ENCODE results near the gene ADGRD1. TPM values are rescaled to one million over a fixed set of nuclear protein-coding genes. Genes with fewer than 3 reads are reported as not detected.
A peak's percentile ranks its signal among the peaks of the same experiment; 100 is the strongest.
"Not testable (repeated sequence)": the region's sequence is repeated elsewhere in the genome, so short reads cannot be mapped to it uniquely, and the experiment has no call there.

The ADGRD1 gene
- total RNA-seq, 1 experiment from 2014 or later: 0.89 TPM

DNA sequence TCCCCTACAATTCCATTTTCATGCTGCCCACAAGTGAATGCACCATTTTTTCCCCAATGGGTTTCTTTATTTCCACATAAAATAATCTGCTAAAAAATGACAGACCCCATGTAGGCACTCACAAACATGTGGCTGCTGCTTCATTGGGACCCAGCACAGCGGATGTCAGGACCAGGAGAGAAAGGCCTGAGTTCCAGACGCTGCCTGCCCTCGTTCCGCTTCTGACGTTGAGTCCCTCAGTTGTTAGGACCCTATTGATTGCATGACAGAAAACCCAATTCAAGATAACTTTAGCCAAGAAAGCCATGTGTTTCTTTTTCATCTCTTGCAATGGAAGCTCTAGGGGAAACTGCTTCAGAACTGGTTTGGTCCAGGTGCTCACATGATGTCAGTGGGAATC lies 34.6 kb downstream of the ADGRD1 start:
- Histone ChIP-seq H3K36me3 (no peaks in the 10 kb centered on the region), H3K4me3 (no peak overlapping the region), H3K27me3 (no peaks in the 10 kb centered on the region), H3K9me3 (no peaks in the 10 kb centered on the region)
- no peak for DNase-seq

- Histone ChIP-seq H3K4me3 (no peak overlapping the region), H3K36me3 (no peaks in the 10 kb centered on the region), H3K9me3 (no peaks in the 10 kb centered on the region), H3K27me3 (no peaks in the 10 kb centered on the region)
- DNase-seq: no peak
These were observed 35.0 kb downstream of the ADGRD1 start for GRCh38 chr12:130988751-130989150.

- no peaks in the 10 kb centered on the region for H3K36me3 ChIP-seq
These were observed 35.7 kb downstream of the ADGRD1 start for GRCh38 chr12:130989391-130989790.

GRCh38 chr12:130990034-130990433 lies 36.3 kb downstream of the ADGRD1 start:
- no peak overlapping the region for H3K4me3 ChIP-seq
- no peaks in the 10 kb centered on the region for H3K9me3 ChIP-seq
- no peaks in the 10 kb centered on the region for H3K36me3 ChIP-seq
- DNase-seq: no peak
- H3K27me3 ChIP-seq: no peaks in the 10 kb centered on the region

More at GRCh38 chr12:130989391-130989790, 35.7 kb downstream of the ADGRD1 start:
- no peaks in the 10 kb centered on the region for H3K9me3 ChIP-seq
- DNase-seq: no peak
- H3K4me3 ChIP-seq: no peak overlapping the region
- no peaks in the 10 kb centered on the region for H3K27me3 ChIP-seq

DNA sequence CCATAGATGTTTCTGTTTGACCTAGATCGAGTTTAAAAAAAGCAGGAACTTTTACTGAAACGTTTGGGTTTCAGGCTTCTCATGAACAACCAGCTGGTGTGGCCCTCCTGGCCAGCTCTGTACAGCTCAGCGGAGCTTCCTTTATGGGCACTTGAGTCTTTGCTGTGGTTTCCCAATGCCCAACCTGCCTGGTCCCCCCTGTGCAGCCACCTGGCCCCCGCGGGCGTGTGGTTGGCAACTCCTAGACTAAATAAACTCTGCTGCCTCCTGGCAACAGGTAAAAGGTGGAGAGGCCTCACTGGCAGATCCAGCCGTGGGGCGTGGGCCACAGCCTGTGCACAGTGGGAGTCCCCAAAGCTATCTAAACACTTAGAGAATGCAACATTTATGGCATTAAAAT lies 38.7 kb downstream of the ADGRD1 start:
- Histone ChIP-seq H3K27me3 (no peaks in the 10 kb centered on the region), H3K9me3 (no peaks in the 10 kb centered on the region), H3K4me3 (no peak overlapping the region), H3K36me3 (no peaks in the 10 kb centered on the region)
- no peak for DNase-seq

- H3K9me3 ChIP-seq: no peaks in the 10 kb centered on the region
These were observed 39.4 kb downstream of the ADGRD1 start for GRCh38 chr12:130992979-130993538.

DNA sequence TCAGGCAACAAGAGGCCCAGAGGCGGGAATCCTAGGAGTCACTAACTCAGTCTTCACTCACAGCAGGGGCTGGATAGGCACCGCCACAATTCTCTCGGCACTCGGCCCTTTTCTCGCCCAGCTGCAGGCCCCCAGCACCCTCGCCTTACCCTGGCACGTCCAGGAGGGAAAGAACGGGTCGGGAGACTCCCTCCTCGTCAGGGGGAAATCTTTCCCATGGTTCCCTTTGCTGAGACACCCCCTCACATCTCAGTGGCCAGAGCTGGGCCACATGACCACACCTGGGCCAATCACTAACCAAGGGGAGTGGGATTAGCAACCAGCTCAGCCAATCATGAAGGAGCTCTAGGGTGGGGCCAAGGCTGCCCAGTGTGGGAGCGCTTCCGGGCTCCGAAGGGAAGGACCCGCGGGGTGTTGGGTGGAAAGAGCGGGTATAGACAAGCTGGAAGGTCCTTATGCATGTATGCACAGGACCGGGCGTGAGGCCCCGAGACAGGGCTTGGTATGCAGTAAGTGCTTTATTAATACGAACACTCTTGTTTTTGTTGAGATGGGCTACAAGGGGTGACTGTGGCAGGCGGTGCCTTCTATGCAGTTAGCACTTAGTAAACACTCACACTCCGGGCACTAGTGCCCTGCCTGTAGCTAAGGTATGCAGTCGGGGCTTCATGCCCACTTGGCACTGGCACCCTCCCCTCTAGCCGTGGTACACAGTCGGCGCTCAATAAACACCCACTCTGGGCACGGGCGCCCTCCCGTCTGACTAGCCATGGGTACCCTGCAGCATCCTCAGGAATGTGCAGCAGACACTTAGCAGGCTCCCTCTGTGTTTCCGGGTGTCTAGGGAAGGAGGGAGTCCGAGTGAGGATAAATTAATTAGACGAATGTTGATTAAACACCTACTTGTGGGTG lies 40.3 kb downstream of the ADGRD1 start:
- DNase-seq: no peak
- Histone ChIP-seq H3K36me3 (no peaks in the 10 kb centered on the region), H3K4me3 (no peak overlapping the region), H3K27me3 (no peaks in the 10 kb centered on the region), H3K9me3 (no peaks in the 10 kb centered on the region)

More at GRCh38 chr12:130992979-130993538, 39.4 kb downstream of the ADGRD1 start:
- no peak for DNase-seq
- Histone ChIP-seq H3K27me3 (no peaks in the 10 kb centered on the region), H3K36me3 (no peaks in the 10 kb centered on the region), H3K4me3 (no peak overlapping the region)

GRCh38 chr12:130994821-130995375 lies 41.2 kb downstream of the ADGRD1 start:
- Histone ChIP-seq H3K36me3 (no peaks in the 10 kb centered on the region), H3K27me3 (no peaks in the 10 kb centered on the region), H3K9me3 (no peaks in the 10 kb centered on the region), H3K4me3 (no peak overlapping the region)
- no peak for DNase-seq

DNA sequence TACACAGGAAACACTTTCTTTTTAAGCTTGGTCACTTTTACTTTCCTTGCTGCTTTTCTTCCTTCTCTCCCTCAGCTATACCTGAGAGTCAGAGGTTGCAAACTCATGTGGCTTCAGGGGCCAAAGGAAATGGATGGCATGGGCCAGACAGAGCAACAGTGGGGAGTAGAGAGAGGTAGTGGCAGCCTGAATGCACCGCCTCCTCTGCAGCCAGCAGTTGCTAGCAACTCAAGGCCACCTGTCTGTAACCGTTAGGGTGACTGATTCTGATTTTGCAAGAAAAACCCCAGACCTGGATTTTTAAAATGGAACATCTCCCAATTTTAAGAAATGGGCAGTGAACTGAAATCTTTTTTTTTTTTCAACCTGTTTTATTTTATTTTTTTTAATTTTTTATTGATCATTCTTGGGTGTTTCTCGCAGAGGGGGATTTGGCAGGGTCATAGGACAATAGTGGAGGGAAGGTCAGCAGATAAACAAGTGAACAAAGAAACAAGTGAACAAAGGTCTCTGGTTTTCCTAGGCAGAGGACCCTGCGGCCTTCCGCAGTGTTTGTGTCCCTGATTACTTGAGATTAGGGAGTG lies 41.8 kb downstream of the ADGRD1 start:
- H3K4me3 ChIP-seq, DNase-seq, H3K27me3 ChIP-seq, H3K36me3 ChIP-seq, H3K9me3 ChIP-seq: not testable (repeated sequence)

GRCh38 chr12:130998136-130998535 lies 44.4 kb downstream of the ADGRD1 start:
- DNase-seq: no peak
- H3K9me3 ChIP-seq: no peaks in the 10 kb centered on the region
- H3K36me3 ChIP-seq: no peaks in the 10 kb centered on the region
- H3K27me3 ChIP-seq: no peaks in the 10 kb centered on the region
- H3K4me3 ChIP-seq: no peak overlapping the region

- Histone ChIP-seq H3K27me3 (no peaks in the 10 kb centered on the region), H3K4me3 (no peak overlapping the region), H3K36me3 (no peaks in the 10 kb centered on the region), H3K9me3 (no peaks in the 10 kb centered on the region)
- DNase-seq: no peak
These were observed 46.3 kb downstream of the ADGRD1 start for GRCh38 chr12:131000000-131000486.

DNA sequence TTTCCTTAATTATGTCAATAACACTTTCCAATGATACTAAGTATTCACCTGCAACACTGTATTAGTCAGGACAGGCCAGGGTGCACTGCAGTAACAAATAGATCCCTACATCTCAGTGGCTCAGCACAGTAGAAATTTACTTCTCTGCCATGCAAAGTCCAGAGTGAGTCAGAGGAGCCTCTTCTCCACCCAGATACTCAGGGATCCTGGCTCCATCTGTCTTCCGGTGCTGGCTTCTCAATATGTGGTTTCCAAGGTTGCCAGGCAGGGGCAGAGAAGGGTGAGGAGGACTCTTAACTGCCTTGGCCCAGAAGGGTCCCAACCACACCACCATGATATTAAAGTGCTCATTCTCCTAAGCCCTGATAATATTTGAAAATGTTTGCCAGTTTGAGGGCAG lies 47.8 kb downstream of the ADGRD1 start:
- DNase-seq: peak; percentile 18

DNA sequence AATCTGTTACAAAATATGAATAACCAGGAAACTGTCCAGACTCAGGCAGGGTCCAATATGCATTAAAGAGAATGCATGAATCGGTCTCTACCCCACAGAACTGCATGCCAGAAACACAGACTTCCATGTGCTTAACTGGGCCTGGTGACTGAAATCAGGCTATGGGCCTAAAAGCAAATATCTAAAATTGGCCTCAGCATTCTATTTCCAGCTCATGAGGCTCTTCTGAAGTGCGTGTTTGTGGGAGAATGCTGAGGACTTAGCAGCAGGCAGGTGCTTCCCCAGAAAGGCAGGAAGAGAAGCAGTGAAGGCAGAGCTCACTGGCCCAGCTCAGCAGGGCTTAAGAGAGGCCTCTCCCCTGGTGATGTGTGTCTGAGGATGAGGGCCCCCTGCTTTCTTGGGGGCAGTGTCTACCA lies 48.5 kb downstream of the ADGRD1 start:
- no peak for DNase-seq
- Histone ChIP-seq H3K4me3 (no peak overlapping the region), H3K27me3 (no peaks in the 10 kb centered on the region), H3K36me3 (no peaks in the 10 kb centered on the region), H3K9me3 (no peaks in the 10 kb centered on the region)

More for the DNA sequence above, 47.8 kb downstream of the ADGRD1 start:
- Histone ChIP-seq H3K27me3 (no peaks in the 10 kb centered on the region), H3K4me3 (no peak overlapping the region), H3K36me3 (no peaks in the 10 kb centered on the region), H3K9me3 (no peaks in the 10 kb centered on the region)

DNA sequence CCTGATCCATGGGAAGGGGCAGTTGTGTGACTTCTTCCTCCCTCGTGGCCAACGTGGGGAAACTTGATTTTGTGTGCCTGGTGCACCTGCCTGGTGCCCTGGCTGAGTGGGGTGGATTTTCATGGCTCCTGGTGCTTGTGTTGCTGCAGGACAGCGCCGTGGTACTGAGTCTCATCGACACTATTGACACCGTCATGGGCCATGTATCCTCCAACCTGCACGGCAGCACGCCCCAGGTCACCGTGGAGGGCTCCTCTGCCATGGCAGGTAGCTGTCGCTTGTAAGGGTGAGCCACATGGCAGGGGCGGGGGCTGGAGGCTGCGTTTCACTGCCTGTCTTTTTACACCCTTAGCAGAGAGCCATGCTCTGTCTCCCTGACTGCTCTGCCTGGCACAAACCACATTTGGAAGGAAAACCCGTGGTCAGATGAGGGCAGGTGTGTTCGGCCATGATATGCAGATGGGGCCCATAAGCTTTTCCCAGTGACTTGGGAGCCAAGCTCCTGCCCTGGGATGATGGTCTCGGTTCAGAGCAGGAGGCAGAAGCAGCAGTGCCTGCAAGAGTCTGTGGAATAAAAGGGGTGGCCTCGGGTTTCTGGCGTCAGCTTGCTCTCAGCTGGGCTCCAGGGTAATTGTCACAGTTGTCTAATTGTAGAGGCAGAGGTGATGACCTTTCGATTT lies 49.5 kb downstream of the ADGRD1 start:
- Histone ChIP-seq H3K4me3 (no peak overlapping the region), H3K36me3 (no peaks in the 10 kb centered on the region), H3K27me3 (no peaks in the 10 kb centered on the region), H3K9me3 (no peaks in the 10 kb centered on the region)
- no peak for DNase-seq

GRCh38 chr12:131003716-131004045 lies 50.0 kb downstream of the ADGRD1 start:
- Histone ChIP-seq H3K4me3 (no peak overlapping the region), H3K27me3 (no peaks in the 10 kb centered on the region), H3K9me3 (no peaks in the 10 kb centered on the region), H3K36me3 (no peaks in the 10 kb centered on the region)
- no peak for DNase-seq

DNA sequence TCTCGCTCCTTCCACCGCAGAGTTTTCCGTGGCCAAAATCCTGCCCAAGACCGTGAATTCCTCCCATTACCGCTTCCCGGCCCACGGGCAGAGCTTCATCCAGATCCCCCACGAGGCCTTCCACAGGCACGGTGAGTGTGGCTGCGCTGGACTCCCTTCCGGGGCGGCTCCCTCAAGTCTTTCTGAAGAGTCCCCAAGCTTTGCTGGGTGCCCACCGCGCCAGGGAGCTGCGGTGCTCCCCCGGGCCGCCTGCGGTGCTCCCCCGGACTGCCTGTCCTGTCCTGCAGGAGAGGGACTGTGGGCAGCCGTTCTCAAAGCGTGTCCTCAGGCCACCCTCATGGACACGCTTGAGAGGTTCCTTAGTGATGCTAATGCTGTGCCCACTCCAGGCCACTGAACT lies 50.5 kb downstream of the ADGRD1 start:
- Histone ChIP-seq H3K36me3 (no peaks in the 10 kb centered on the region), H3K4me3 (no peak overlapping the region), H3K9me3 (no peaks in the 10 kb centered on the region), H3K27me3 (no peaks in the 10 kb centered on the region)
- DNase-seq: no peak
